Stimulated activated CD8-positive, alpha-beta memory T cell treated with anti-CD3 and anti-CD28 coated beads, Interleukin-15, amount 100 ng/mL, for 4 hours (primary cell): ENCODE measurements around the gene OR52D1.

Source experiments
- DNase-seq, 2 donors: peaks; one replicate each; pipeline ENCODE4 v3.0.0-alpha.2; 2020; ENCODE audit warnings: low read depth in 2 of 2

OR52D1 gene

GRCh38 chr11:5488385-5488784 is at the start of gene OR52D1:
OR52D1 (plus strand) TSS chr11:5488685; CDS start chr11:5488707, 22 bp downstream.
- DNase-seq: no peak

GRCh38 chr11:5441414-5441813 is 47.1 kb upstream of the OR52D1 start, which contains the start of gene OR51I1:
OR51I1 (minus strand) TSS chr11:5441514; CDS start chr11:5441514, 0 bp downstream.
- no peak for DNase-seq

GRCh38 chr11:5443835-5444393 is 44.6 kb upstream of the OR52D1 start:
- no peak for DNase-seq

- no peak for DNase-seq
Measured at GRCh38 chr11:5449023-5449422, 39.5 kb upstream of the OR52D1 start, which contains the start of gene OR51I2. OR51I2 (plus strand) TSS chr11:5449323; CDS start chr11:5453489, 4,166 bp downstream.

- DNase-seq: no peak
Measured at GRCh38 chr11:5449432-5449831, 39.1 kb upstream of the OR52D1 start.

GRCh38 chr11:5460983-5461621 is 27.4 kb upstream of the OR52D1 start:
- DNase-seq: no peak

GRCh38 chr11:5467527-5467926 is 21.0 kb upstream of the OR52D1 start:
- no peak for DNase-seq

GRCh38 chr11:5473921-5474320 is 14.6 kb upstream of the OR52D1 start:
- DNase-seq: no peak

- no peak for DNase-seq
Measured at GRCh38 chr11:5476186-5476819, 12.2 kb upstream of the OR52D1 start.

- DNase-seq: no peak
Measured at GRCh38 chr11:5486003-5486402, 2.5 kb upstream of the OR52D1 start.

GRCh38 chr11:5486421-5486820 is 2.1 kb upstream of the OR52D1 start:
- DNase-seq: no peak

- no peak for DNase-seq
Measured at GRCh38 chr11:5488798-5489399, 414 bp downstream of the OR52D1 start.

- no peak for DNase-seq
Measured at GRCh38 chr11:5489576-5490357, 1.3 kb downstream of the OR52D1 start.

GRCh38 chr11:5499671-5500070 is 11.2 kb downstream of the OR52D1 start:
- DNase-seq: no peak

- no peak for DNase-seq
Measured at GRCh38 chr11:5500393-5500801, 11.9 kb downstream of the OR52D1 start.

- DNase-seq: no peak
Measured at GRCh38 chr11:5504403-5504921, 16.0 kb downstream of the OR52D1 start.

- DNase-seq: no peak
Measured at GRCh38 chr11:5505363-5506048, 17.0 kb downstream of the OR52D1 start.

GRCh38 chr11:5507177-5507932 is 18.9 kb downstream of the OR52D1 start:
- no peak for DNase-seq

GRCh38 chr11:5507933-5508305 is 19.4 kb downstream of the OR52D1 start:
- DNase-seq: no peak

GRCh38 chr11:5508605-5509004 is 20.1 kb downstream of the OR52D1 start:
- DNase-seq: no peak
